Activated naive CD4-positive, alpha-beta T cell (primary cell): ENCODE measurements around the gene SSH3.
"Not testable (repeated sequence)": the region's sequence is repeated elsewhere in the genome, so short reads cannot be mapped to it uniquely, and the experiment has no call there.

Experiments
- DNase-seq, 4 experiments: peaks; one replicate each; lab custom pipeline; 2025; lab: John Stamatoyannopoulos, UW

The SSH3 gene

DNA sequence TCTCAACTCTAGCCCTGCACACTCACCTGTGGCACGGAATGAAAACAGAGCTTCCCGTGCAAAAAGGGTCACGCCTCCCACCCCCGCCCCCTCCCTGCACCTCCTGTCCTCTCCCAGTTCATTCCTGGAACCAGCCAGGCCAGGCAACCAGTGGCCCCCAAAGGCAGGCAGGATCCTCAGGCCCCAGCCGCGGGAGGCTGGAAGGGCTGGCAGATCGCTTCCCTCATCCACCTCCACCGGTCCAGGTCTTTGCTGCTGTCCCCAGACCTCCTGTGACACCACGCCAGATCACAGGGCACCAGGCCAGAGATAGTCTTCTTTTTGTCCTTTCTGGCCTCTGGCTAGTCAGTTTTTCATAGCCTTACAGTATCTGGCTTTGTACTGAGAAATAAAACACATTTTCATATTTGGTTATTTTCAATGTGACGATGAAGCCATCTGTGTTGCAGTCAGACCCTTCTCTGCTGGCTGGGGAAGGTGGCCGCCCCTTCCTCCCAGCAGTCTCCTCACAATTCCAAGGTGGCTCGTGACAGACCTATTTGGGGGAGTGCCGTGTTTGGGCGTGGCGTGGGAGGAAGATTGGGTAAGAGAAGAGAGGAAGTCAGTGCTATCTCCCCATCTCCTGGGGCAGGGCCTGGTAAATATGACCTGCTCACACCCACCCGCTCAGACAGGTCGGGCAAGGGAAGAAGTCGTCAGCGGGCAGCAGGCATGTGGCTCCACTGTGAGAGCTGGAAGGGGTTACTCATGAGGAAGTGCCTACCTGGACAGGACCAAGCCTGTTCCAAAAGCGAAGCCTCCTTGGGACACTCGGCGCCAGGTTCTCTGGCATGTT, 9.1 kb downstream of the SSH3 start:
- DNase-seq, result no peak

DNA sequence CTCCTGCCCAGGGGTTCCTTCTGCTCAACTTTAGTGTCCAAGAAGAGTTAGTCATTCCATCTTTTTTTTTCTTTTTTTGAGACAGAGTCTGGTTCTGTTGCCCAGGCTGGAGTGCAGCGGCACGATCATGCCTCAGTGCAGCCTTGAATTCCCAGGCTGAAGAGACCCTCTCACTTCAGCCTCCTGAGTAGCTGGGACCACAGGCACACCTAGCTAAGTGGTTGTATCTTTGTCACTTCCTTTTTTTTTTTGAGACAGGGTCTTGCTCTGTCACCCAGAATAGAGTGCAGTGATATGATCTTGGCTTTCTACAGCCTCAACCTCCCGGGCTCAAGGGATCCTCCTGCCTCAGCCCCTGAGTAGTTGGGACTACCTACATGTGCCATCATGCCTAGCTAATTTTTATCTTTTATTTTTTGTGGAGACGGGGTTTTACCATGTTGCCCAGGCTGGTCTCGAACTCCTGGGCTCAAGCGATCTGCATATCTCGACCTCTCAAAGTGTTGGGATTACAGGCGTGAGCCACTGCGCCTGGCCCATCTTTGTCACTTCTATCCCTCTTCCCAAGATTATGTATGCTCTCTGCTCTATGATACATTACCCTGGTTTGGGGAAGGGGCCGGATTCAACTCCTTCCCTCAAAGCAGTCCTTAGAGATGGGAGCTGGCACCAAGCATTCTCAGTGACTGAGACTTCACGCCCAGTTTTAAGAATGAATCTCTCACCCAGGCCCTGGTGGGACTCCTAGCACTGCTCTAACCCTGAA, 10.0 kb downstream of the SSH3 start:
- DNase-seq, result no peak

DNA sequence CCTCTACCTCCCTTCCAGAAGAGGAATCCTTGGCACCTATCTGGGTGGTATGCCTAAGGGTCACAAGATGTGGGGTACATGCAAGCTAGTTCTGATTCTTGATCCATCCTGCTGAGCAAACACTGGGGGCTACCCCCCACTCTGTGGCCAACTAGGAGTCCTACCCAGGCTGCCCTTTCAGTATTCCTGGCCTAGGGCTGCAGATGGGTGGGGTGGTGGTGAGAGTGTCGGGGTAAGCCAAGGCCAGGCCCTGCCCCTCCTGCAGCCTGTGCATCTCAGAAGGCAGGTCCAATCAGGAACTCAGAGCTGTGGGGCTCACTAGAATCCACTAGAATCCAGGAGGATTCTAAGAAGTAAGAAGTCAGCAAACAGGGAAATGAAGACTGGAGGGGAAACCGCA, 10.9 kb downstream of the SSH3 start:
- no peak for DNase-seq

GRCh38 chr11:67315325-67315909, 12.1 kb downstream of the SSH3 start:
- DNase-seq, result no peak

GRCh38 chr11:67316882-67317204, 13.5 kb downstream of the SSH3 start:
- no peak for DNase-seq

DNA sequence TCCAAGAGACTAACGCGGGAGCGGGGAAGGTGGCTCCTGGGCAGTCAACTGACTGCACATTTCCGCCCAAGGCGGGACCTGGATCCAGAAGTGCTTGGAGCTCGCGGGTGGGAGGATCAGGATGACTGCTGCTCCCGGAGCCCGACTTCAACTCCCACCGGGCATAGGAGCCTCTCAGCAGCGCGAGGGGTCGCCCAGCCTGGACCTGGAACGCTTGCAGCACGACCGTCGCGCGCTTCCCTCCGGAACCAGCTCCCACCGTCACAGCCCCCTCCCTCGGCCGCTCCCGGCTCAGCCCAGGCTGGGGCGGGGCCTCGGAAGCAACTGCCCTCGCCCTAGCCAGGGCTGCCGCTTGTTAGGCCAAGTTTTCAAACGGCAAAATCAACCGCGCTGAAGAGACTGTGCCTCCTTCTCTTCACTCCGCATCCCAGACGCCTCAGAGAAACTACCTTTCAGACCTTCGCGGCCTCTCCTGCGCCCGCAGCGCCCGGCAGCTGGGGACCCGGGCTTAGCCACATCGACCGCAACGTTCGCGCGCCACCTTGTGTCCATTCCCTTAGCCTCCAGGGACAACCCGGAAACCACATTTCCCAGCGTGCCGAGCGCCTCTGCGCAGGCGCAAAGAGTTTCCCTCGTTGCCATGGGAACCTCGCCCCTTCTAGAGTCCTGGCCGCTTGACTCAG, 14.0 kb downstream of the SSH3 start:
- peak; percentile 97 to 98 (median 98) for DNase-seq

DNA sequence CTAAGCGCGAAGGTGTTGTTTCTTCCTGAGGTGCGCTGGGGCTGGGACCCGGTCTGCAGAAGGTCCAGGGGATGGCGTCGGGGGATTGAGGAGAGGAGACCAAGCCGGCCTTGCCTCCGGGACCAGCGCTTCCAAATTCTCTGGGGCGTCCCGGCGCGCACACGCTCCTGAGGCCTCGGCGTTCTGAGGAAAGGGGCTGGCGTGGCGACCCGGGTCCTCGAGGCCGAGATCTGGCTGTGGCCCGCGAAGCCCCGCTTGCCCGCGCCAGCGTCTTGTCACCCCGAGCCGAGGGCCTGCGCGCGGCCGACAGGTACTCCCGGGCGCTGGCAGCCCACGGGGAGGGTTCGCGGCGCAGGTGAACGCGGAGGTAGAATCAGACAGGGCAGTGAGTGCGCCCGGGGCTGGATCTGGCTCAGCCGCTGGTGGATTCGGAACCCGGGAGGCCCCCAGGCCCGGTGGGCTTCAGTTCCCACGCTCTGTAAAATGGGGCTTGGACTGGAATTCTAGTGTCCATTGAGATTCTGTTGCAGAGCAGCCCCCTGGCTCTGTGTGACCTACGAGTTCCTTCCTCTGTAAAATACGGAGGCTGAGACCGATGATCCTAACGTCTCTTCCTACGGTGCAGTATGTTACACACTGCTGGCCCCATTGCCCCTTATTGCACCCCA, 14.7 kb downstream of the SSH3 start:
- DNase-seq, result no peak

DNA sequence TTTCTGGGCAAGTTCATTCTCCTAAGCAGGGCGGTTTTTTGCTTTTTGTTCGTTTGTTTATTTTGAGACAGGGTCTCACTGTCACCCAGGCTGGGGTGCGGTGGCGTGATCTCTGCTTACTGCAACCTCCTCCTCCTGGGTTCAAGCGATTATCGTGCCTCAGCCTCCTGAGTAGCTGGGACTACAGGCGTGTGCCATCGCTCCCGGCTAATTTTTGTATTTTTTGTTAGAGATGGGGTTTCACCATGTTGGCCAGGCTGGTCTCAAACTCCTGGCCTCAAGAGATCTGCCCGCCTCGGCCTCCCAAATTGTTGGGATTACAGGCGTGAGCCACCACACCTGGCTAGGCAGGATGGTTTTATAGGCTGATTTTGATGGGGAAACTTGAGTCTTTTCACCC, 15.5 kb downstream of the SSH3 start:
- not testable (repeated sequence) for DNase-seq

DNA sequence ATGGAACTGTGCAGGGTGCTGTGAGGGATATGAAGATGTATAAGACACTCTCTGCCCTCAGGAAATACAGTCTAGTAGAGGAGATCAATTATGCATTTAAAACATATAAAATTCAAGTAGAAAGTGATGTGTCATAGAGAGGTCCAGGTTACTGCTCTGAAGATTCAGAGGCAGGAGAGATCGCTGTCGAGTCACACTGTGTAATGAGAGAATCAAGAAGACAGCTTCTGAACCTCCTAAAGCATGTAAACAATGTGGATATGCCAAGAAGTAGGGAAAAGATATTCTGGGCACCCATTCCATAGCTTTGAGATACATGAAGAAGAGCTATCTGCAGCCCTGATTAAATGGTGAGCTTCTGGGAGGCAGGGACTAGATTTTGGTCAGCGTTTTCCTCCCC, 16.7 kb downstream of the SSH3 start:
- no peak for DNase-seq

- no peak for DNase-seq
Observed at GRCh38 chr11:67320691-67321090, 17.4 kb downstream of the SSH3 start.

- DNase-seq, result no peak
Observed at GRCh38 chr11:67321313-67321871, 18.1 kb downstream of the SSH3 start.

- no peak for DNase-seq
Observed at GRCh38 chr11:67322049-67322448, 18.7 kb downstream of the SSH3 start.

DNA sequence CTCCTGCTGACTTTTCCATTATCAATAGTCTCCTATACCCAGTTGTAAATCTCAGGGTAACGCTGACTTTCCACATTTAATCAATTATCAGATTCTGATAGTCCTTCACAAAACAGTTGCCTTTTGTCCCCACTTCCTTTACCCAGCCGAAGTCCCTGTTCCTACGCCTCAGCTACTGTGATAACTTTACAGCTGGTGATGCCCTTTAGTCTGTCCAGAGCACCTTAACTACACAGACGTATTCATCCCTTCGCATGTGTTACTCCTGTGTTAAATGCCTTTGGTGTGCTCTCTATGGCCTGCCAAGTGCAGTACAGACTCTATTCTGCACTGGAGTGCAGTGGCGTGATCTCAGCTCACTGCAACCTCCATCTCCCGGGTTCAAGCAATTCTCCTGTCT, 20.2 kb downstream of the SSH3 start:
- DNase-seq, result no peak

DNA sequence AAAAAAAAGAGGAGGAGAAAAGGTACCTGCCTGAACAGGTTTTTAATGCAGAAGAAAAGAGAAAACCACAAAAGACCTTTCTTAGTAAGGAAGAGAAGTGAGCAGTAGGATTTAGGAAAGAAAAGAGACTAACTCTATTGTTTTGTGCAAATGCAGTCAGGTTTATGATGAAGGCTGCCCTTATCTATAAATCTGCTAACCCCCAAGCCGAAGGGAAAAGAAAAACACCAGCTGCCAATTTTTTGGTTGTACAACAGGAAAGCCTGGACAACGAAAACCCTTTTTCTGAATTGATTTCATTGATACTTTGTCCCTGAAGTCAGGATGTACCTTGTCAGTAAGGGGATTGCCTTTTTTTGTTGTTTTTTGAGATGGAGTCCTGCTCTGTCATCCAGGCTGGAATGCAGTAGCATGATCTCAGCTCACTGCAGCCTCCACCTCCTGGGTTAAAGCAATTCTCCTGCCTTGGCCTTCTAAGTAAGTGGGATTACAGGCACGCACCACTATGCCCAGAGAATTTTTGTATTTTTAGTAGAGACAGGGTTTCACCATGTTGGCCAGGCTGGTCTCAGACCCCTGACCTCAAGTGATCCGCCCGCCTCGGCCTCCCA, 28.9 kb downstream of the SSH3 start:
- no peak for DNase-seq

DNA sequence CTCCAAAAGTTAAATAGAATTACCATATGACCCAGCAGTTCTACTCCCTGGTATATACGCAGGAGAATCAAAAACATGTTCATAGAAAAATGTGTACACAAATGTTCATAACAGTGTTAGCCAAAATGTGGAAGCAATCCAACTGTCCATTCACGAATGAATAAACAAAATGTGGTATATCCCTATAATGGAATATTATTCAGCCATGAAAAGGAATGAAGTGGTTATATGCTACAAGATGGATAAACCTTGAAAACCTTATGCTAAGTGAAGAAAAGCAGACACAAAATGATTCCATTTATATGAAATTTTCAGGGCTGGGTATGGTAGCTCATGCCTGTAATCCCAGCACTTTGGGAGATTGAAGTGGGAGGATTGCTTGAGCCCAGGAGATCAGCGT, 33.9 kb downstream of the SSH3 start:
- no peak for DNase-seq

DNA sequence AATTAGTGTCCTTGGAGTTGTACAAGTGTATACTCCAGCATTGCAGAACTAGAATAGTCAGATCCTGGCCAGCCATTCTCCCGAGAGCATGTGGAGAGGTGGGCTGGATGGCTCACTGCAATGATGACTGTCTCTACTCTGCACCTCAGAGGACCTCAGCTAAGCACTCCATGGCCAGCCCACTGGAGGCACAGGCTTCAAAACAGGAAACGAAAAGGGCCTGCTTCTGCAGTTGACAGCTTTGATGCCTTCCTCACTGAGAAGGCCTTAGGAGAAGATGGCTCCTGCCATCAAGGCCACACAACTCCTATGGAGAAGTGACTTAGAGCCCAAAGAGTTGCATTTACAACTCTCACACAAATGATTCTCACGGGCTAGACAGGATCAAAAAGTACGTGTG, 40.9 kb downstream of the SSH3 start:
- DNase-seq, result peak in 2 of 4 experiments; percentile 9 to 17

DNA sequence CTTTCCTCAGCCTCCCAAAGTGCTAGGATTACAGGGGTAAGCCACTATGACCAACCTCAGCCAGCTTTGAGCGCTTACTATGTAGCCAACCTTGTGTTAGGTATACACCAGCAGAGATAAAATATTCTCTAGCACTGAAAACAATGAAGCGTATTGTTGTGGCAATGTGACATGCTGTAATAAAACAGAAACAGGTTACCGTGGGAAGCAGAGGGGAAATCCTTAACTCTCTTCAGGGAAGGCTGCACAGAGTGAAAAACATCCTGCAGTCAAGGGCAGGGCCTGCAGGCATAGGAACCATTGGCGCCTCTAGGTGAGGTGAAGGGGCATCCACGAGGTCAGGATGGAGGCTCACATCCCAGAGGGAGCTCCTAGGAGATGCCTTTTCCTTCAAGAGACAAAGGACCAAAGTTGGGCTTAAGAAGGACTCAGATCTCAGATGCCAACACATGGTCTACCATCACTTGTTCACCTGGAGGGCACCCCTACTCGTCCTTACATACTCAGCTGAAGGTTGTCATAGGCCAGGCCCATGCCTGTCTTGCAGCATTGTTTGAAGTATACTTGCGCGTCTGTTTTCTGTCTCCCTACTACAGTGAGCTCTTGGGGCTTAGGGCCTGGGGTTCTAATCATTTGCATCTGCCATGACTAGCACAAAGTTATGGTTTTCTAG, 42.1 kb downstream of the SSH3 start:
- DNase-seq, result no peak

DNA sequence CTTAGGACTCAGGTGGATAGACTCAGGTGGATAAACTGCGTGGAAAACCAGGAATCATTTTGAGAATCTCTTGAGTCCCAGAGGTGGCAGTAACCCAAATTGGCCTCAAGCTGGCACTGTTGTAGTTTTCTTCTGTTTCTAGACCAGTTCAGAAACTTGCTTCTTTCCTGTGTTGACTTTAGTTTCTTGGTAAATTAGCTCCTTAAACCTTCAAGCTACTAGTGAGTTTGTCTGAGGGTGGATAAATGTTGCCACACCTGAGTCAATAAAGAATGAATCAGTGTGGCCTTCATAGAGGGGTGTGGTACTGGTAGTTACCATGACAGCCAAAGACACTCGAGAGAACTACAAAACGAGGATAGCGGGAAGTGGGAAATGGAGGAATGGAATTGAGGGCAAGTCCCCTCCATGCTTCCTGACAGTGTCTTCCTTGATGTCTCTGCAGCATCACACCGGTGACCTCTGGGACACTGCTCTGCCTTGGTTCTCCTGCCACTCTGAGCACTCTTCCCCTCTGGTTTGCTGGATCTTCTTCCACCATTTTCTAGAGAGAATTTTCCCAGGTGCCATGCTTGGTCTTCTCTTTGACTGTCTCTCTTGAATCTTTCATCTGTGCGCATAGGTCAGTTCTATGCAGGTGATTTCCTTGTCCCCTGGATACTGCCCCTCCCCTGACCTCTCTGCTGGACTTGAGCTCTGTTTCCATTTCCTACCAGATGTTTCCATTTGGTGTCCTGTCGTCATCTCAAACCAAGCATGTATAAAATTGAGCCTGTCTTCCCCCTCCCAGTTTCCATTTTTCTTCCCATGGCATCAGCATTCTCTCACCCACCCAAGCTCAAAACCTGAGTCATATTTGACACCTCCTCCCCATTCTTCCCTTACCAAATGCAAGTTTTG, 42.8 kb downstream of the SSH3 start:
- no peak for DNase-seq

DNA sequence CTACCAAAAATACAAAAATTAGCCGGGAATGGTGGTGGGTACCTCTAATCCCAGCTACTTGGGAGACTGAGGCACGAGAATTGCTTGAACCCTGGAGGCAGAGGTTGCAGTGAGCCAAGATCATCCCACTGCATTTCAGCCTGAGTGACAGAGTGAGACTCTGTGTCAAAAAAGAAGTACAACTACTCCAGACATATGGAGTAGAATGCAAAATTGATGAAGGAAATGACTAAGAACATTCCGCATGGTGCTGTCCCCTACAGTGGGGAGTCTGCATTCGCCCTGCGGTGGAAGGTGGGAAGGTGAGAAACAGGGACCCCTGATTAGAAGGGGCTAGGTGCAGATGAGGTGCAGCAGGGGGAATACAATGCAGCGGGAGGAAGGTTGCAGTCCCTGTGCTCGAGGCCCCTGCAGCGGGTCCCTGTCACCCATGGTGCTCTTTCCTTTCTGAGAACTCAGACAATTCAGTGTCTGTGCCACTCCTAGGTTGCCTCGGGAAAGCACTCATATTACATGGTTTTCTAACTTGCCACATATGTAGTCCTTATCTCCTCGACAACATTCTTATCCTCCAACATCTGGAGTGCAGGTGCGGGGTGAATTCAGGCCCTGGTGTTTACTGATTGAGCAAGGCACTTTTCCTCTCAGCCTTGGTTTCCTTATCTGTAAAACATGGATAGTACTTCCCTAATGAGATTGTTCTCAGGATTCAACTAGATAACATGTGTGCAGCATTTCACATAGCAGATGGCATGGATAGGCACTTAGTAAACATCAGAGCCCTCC, 44.8 kb downstream of the SSH3 start:
- no peak for DNase-seq
